HG02678 (cell line): ENCODE data around the gene KBTBD13.

Experiments used
- ATAC-seq: cut with Tn5 transposase; IDR thresholded peaks from one replicate; pipeline ENCODE4 v1.9.1; 2021; ENCODE audit warnings: mild to moderate bottlenecking, moderate library complexity; ENCODE audit not compliant: unreplicated experiment

KBTBD13 gene

DNA sequence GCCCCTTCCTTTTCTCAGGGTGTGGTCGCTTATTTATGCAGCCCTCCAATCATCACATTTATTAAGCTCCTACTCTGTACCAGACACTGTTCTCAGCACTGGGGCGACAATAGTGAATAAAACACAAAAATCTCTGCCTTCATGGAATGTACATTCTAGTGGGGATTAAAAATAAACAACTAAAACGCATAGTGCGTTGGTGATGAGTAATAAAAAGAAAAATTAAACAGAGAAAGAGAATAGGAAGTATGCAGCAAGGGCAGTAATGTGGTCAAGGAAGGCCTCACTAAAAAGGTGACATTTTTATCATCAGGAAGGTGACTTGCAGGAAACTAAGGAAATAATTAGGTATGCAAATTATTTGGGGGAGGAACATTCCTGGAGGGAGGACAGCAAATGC lies 26.3 kb upstream of the KBTBD13 start:
- no peak for ATAC-seq

DNA sequence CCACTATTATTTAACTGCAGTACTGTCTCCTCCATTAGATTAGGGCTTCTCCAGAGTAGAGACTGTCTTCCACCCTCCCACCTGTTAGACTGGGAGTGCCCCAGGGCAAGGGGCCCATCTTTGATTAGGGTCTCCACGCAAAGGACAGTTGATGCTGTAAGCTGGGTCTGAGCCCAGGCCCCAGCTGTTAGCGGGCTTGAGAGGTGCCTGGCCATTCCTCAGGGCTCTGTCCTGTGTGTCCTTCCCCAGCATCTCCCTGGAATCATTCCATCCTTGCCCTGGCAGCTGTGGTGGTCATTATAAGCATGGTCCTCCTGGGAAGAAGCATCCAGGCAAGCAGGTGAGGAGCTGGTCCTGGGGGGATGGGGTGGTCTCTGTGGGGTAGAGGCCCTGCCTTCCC lies 25.3 kb upstream of the KBTBD13 start:
- ATAC-seq = no peak

DNA sequence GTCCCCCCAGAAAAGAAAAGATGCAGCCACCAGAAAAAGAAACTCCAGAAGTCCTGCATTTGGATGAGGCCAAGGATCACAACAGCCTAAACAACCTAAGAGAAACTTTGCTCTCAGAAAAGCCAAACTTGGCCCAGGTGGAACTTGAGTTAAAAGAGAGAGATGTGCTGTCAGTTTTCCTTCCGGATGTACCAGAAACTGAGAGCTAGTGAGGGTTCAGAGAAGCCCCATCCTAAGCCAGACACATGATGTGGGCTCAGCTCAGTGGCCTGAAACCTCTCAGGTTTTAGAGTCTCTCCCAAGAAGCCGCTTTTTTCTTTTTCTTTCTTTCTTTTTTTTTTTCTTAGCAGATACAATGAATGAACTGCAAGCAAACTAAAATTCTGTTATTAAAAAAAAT lies 23.6 kb upstream of the KBTBD13 start:
- ATAC-seq = no peak

DNA sequence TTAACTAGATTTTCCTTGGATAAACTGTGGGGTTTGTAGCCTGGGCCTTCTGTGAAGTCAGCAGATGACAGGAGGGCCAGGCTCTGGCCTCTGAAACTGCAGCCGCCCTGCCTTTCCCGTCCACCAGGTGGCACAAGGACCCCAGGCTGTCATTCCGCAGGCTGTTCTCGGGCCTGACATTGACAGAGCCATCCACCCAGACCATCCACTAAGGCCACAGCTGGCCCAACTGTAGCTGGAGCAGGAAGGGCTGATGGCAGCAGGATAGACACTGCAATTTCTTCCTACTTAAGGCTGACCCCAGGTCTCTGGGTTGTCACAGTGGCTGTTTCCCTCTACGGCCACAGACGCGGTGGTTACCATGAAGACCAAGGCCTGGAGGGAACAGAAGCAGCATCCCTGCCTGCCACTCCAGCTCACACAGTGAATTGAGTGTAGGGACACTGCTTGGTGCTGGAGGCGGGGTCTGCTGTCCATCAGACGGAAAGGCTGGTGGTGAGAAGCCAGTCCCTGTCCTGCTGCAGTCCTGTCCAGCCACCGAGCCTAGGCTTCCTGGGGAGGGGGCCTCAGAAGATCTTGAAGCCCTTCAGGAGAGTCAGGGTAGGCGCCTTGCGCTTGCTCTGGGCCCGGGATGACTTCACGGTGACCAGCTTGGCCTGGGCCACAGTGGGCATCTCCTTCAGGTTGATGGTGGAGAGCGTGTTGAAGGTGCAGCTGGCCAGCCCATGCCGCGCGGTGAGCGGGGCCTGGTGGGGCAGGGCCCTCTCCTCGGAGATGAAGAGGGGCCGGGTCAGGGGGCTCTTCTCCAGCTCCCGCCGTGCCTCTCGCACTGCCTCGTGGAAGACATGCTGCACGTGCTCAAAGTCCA lies 22.0 kb upstream of the KBTBD13 start:
- ATAC-seq = no peak

DNA sequence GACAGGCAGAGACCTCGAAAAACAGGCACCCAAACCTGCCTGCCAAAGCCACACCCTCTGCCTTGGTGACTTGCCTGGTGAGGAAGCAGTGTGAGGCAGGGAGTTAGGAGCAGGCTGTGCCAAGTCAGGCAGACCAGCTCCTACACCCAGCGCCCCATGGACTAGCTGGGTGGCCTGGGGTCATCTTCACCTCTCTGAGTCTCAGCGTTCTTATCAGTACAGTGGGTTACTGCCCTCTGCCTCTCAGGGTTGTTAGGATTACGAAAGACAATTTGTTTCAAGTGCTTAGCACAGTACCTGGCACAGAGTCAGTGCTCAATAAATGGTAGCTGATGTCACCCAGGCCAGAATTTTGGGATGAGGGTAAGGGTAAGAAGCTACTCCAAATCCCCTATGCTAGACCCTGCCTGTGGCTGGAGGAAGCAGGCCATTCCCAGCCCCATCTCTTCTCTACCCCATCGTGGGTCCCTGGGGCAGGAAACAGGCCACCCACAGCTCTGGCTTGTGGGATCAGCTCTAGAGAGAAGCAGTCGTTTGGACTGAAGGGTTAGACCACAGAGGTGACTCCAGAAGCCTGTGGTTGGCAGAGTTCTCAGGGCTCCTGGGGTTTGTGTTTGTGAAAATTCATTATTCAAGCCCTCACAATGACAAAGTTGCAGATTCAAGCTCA lies 21.2 kb upstream of the KBTBD13 start:
- no peak for ATAC-seq

DNA sequence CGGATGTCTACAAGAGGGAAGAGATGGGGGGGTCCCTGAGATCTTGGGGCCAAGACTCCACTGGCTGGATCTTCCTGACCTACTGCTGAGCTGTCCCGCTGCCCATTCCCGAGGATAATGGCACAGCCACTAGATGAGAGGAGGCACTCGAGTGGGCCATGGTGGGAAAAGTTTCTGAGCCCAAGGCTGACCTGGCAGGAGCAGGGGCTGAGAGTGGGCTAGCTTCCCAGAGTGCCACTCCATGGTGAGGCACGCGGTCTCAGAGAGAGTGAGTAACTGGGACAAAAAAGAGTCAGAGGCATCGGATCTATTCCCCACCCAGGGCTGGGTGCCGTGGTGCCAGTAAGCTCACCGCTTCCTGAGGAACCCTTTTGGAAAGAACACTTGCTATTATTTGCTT lies 20.4 kb upstream of the KBTBD13 start:
- no peak for ATAC-seq

- no peak for ATAC-seq
These were observed 19.5 kb upstream of the KBTBD13 start for GRCh38 chr15:65056868-65057548.

DNA sequence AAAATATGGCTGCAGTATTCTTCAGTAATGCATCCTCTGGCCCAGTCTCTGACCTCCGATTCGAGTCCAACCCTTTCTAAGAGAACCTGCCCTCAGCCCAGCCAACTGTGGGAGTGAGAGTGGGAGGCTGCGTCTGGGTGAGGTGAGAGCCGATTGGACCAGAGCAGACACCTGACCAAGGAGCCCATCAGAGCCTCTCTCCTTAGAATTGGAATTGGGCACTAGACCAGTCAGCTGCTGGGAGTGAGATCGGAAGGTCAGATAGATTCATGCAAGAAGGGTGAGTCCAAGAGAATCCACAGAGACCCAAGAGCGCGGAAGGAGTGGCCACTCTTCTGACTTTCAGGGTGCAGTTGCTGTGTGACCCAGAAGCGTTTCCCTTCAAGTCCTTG lies 19.0 kb upstream of the KBTBD13 start:
- no peak for ATAC-seq

GRCh38 chr15:65058394-65059368 lies 17.9 kb upstream of the KBTBD13 start:
- no peak for ATAC-seq

DNA sequence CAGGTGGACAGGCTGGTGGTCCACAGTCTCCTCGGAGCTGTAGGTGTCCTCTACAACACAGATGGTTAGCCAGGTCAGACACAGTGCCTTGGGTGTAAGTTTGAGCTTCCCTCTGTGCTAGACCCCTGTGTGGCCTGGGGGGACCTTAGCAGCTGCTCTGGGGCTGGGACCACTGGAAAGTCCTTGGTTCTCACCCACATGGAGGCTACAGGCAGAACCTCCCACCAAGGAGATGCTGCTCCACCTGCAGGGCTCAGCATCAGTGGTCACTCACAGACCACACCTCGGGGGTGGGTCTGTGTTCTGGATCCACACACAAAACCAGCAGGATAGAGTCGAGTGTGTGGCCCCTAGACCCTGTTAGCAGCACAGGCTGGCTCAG lies 17.2 kb upstream of the KBTBD13 start:
- ATAC-seq = no peak

DNA sequence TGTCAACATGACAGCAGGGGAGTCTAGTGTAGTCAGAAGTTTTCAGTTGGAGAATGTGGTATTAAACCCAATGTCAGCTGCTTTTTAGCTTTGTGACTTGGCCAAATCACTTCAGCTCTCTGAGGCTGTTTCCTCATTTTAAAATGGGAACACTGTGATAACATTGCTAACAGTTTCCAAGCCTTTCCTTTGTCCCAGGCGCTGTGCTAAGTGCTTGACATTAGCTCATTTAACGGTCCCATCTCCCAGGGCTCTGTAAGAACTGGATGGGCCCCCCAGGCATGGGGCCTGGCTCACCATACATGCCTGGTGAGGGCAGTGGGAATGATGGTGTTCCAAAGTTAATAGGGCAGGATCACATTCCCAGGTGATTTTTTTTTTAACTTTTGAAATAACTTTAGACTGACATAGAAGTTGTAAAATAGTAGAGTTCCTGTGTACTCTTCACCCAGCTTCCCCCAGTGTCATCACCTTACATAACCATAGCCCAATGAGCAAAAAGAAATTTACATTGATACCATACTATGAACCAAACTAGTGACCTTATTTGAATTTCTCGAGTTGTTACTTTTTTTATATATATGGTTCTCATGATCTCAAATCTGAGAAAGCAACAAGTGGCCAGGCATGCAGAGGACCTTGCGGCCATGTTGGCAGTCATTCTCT lies 16.5 kb upstream of the KBTBD13 start:
- ATAC-seq = no peak

DNA sequence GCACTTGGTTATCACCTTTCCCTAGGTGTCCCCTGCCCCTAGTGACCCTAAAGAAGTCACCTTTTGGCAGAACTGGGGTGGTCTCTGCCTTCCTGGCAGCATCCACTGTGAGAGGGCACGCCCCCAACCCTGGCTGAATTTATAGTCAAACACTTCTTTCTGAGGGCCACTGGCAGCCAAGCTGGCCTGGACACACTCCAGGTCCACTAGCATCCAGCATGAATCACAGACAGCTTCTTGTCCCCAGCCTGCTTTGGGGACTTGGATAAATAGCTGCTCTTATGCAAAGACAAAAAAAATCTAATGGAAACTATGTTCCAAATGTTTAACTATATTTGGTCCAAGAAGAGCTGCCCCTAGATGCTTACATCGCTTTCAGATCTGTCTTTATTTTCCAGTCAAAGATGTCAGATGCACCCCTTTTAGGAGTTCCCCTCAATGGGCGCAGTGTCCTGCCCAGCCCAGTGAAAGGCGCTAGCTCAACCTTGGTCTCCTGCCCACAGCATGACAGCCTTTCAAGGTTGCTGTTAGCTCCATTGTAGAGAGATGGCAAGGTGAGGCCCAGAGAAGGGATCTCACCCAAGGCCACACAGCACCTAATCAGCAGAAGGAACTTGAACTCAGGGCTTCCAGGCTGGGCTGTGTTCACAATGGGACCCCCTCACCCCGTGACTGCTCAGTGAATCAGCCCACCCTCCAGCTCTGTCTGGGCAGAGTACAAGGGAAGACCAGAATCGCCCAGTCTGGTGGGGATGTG lies 15.7 kb upstream of the KBTBD13 start:
- no peak for ATAC-seq

GRCh38 chr15:65062061-65062460 lies 14.5 kb upstream of the KBTBD13 start:
- no peak for ATAC-seq

DNA sequence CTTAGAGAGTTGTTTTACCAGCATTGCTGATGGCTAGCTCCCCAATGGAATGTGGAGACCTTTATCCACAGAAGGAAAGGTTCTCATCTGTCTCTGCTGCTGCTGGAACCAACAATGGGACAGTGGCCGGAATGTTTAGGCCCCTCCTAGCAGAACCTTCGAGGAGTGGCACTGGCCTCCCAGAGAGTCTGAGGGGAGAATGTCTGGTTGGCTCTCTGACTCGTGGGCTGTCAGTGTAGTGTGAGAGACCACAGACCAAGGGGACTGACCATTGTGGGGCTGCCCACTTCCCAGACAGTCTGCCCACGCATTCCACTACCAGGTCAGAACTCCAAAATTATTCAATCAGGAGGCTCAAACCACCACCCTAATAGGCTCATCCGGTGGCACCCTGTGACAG lies 13.8 kb upstream of the KBTBD13 start:
- no peak for ATAC-seq

GRCh38 chr15:65066001-65066634 lies 10.4 kb upstream of the KBTBD13 start:
- no peak for ATAC-seq

DNA sequence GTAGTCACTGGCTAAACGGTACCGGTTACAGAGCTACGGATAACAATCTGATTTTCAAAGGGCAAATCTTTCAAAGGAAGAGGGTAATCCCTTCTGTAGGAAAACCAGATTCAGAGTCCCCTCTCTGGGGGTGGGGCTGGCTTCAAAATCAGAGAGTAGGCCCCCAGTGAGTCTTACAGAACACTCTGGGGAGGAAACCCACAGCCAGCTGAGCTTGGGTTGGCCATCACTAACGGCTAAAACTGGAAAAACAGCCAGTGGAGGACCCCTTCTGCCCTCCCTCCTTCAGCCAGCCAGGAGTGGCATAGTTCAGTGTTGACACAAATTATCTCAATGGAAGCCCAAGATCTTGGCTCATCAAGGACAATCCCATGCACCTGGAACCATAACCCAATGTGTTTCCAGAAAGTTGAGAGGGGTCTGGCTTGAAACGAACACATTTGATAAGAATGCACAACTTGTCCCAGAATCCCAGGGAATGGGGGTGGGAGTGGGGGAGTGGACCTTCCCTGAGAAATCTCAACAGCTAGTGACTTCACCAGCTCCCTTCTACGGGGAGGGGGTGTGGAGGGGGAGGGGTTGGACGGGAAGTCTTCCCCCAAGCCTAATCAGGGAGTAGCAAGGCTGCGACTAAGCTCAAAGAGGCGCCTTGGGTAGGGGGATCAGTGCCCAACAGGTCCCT lies 9.8 kb upstream of the KBTBD13 start:
- ATAC-seq = no peak

GRCh38 chr15:65067317-65067644 lies 9.3 kb upstream of the KBTBD13 start:
- ATAC-seq = no peak

DNA sequence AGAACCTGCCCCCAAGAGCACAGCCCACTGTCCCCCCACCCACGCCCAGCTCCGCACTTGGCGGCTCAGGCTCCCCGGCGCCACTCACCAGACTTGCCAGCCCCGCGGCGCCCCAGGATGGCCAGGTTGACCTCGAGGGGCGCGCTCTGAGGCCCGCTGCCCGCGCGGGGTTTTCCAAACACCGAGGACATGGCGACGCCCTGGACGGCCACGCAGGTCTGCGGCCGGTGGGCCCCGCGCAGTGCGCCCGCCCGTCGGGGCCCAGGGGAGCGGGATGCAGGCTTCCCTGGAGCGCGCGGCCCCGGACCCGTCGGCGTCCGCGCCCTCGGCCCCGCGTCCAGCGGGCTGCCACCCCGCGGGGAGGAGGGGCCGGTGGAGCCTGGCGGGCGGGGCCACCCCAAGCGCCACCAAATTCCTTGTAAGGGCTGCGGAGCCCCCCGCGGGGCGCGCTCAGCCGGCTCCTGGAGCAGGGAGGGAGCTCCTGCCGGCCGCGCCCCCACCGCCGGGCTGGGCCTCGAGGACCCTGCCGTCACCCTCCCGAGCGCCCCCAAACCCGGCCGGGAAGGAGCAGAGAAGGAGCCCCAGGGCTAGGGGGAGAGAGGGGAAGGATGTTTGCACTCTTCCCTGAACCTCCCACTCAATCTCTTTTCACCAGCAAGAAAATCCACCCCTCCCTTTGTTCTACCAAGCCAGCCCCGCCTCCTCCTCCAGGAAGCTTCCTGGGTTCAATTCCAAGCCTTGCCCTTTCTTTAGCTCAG lies 8.7 kb upstream of the KBTBD13 start, which contains the start of gene RASL12:
Gene RASL12 (minus strand): TSS at position 347 of the 758 bp plus-strand sequence. CDS start 156 bp downstream, at position 191.
- ATAC-seq = no peak
